Adrenal gland (tissue), 12 donors: ENCODE results near the gene ZNF672. TPM values are rescaled to one million over a fixed set of nuclear protein-coding genes. Genes with fewer than 3 reads are reported as not detected.

ENCODE experiments used
- DNase-seq, 7 donors: peaks; one replicate each; pipeline ENCODE4 v3.0.0-alpha.2; 2019 to 2020
- H3K27ac ChIP-seq, 5 donors: fragments of 200-600 bp; sonication (generic) in 4 of 5; 1 replicate in 3 of 5; 2 replicates in 2 of 5; pipeline versions ENCODE4 v1.5.1 to v1.8.0; 2016 to 2020; ENCODE audit warnings: mild to moderate bottlenecking in 1 of 5
- H3K27me3 ChIP-seq: fragments of 200-600 bp; 2 replicates; pipeline ENCODE4 v1.8.0; 2021
- H3K36me3 ChIP-seq, 2 donors: fragments of 200-600 bp; replicated peaks in 1 of 2; 1 replicate in 1 of 2; 2 replicates in 1 of 2; pipeline versions ENCODE4 v1.5.1 to v1.8.0; 2018 to 2022
- H3K4me1 ChIP-seq, 2 donors: fragments of 200-600 bp; replicated peaks in 1 of 2; 1 replicate in 1 of 2; 2 replicates in 1 of 2; pipeline versions ENCODE4 v1.5.1 to v1.8.0; 2018 to 2021
- H3K4me3 ChIP-seq, 4 donors: fragments of 200-600 bp; sonication (generic) in 3 of 4; one replicate each; pipeline ENCODE4 v1.5.1; 2016 to 2018
- H3K9me3 ChIP-seq, 3 donors: fragments of 200-600 bp; sonication (generic) in 1 of 3; replicated peaks in 1 of 3; 1 replicate in 2 of 3; 2 replicates in 1 of 3; pipeline versions ENCODE4 v1.5.1 to v1.8.0; 2016 to 2021
- POLR2A ChIP-seq, 2 donors: fragments of 450-650 bp; IDR thresholded peaks; one replicate each; pipeline ENCODE4 v1.6.1; 2017; ENCODE audit warnings: antibody characterized with exemption in 2 of 2, mild to moderate bottlenecking in 2 of 2, moderate library complexity in 1 of 2
- WGBS, 4 donors: extraction: QIAGEN DNeasy Blood & Tissue Kit in 2 of 4; methylation state at CpG; one replicate each; pipeline versions ENCODE4 v1.1.5 to v1.1.7; 2013 to 2017; 5-methylcytosine and 5-hydroxymethylcytosine counted together
- intact Hi-C, 2 donors: fragments of 100-400 bp; cut with DNase I; formaldehyde crosslinking; loops; one replicate each; pipeline versions ENCODE4 v1.14.1 to v1.15.0; 2022 to 2023
- polyA plus RNA-seq, 3 donors: library from polyadenylated mRNA; stranded (reverse); fragments of 200-250 nt in 2 of 3; fragments of 350-450 nt in 1 of 3; fragmentation: Illumina TruSeq in 1 of 3; extraction: RNeasy Lipid Tissue Mini Kit (QIAGEN cat#74804) in 1 of 3; gene quantifications; one replicate each; pipeline ENCODE4 v1.2.3, GENCODE V29; 2013 to 2014
- total RNA-seq, 9 donors: library from RNA; depleted of rRNA in 4 of 9; stranded (reverse); fragments of >200 nt in 4 of 9; fragments of 120-200 nt in 1 of 9; fragmentation: NEBNext Ultra II Directional in 1 of 9; extraction: Animal tissue kit (Norgen Biotek cat#: 25700) in 1 of 9; gene quantifications; one replicate each; pipeline versions ENCODE4 v1.1.0 to v1.2.4, GENCODE V29; 2013 to 2023
- TF ChIP-seq, protein P1 (sequence below), 6 experiments: fragments of 450-650 bp in 4 of 6; fragments of 200-600 bp in 2 of 6; sonication (generic) in 1 of 6; IDR thresholded peaks; 1 replicate in 5 of 6; 2 replicates in 1 of 6; pipeline versions ENCODE4 v1.5.1 to v1.8.0; 2016 to 2021; ENCODE audit warnings: antibody characterized with exemption in 6 of 6, mild to moderate bottlenecking in 2 of 6, moderate library complexity in 1 of 6
- donor health status: healthy with polysubstance abuse.
- donor health status: Bipolar disorder and iron deficiency.
- donor health status: DM: yes; HTN: yes; CAD: no.
- donor health status: DM: no; HTN: no; CAD: no.
- donor health status: DM: no; HTN: no; CAD: no.
- donor health status: DM: yes; HTN: yes; CAD: no.

The ZNF672 gene
- total and polyA plus RNA-seq, 12 donors: 9.5 to 47.5 (median 29.3) TPM

DNA sequence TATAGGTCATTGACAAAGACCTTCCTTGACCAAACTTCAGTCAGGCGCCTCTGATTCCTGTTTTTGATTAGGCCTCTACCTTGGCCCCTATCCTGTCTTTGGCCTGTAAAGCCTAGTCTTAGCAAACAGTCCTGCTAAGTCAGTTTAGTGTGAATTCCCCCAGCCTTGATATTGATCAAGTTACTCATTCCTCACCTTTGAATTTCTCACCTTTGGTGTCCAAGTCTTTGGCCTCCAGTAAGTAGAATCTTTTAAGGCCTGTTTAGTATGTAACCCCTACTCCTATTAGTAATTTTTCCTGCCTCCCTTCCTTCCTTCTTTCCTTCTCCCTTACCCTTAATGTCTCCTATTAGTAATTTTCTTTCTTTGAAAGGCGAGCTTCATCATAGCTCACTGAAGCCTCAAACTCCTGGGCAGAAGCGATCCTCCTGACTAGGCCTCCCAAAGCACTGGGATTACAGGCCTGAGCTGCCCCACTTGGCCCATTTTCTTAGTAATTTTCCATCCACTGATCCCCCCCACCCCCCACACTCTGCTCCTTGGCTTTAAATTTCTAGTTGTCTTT is 33.9 kb downstream of the ZNF672 start:
- WGBS, 4 donors: 97 to 99% (median 98%) methylated on average over 3 of the region's 3 CpGs
- no peak for TF ChIP-seq POLR2A (IDR thresholded peaks at IDR 0.05)
- TF ChIP-seq, protein P1, sequence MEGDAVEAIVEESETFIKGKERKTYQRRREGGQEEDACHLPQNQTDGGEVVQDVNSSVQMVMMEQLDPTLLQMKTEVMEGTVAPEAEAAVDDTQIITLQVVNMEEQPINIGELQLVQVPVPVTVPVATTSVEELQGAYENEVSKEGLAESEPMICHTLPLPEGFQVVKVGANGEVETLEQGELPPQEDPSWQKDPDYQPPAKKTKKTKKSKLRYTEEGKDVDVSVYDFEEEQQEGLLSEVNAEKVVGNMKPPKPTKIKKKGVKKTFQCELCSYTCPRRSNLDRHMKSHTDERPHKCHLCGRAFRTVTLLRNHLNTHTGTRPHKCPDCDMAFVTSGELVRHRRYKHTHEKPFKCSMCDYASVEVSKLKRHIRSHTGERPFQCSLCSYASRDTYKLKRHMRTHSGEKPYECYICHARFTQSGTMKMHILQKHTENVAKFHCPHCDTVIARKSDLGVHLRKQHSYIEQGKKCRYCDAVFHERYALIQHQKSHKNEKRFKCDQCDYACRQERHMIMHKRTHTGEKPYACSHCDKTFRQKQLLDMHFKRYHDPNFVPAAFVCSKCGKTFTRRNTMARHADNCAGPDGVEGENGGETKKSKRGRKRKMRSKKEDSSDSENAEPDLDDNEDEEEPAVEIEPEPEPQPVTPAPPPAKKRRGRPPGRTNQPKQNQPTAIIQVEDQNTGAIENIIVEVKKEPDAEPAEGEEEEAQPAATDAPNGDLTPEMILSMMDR (IDR thresholded peaks at IDR 0.05): no peak
- no peak overlapping the region for H3K27ac ChIP-seq

DNA sequence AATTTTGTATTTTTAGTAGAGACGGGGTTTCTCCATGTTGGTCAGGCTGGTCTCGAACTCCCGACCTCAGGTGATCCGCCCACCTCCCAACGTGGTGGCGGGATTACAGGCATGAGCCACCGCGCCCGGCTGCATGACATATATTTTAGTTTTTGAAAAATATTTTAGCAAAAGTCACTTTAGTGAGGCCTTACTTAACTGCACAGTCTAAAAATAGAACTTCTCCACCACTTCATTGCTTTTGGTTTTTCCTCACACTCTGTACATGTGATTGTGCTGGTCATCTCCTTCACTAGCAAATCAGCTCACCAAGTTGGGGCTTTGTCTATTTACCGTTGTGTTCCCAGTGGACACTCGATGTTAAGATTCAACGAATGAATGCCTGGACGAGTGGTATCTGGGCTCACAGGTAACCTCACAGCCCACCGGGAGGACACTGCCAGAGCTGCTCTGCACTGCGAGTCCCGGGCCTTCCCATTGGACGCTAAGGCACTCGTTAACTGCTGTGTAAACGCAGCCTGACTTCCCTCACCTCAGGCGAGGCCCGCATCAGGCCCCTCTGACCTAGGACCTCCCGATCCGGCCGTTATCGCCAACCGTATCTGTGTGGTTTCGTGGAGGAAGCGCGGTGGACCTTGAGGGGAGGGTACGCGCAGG is 34.9 kb downstream of the ZNF672 start:
- intact Hi-C loops: no loop called here
- Histone ChIP-seq H3K27me3 (no peaks in the 10 kb centered on the region), H3K4me1 (no peaks in the 10 kb centered on the region), H3K27ac (peak overlapping the region; percentile 76 to 97 (median 95)), H3K36me3 (no peaks in the 10 kb centered on the region), H3K4me3 (peak overlapping the region in 3 of 4 donors; percentile 27 to 63 (median 58)), H3K9me3 (no peaks in the 10 kb centered on the region)
- peak in 1 of 2 donors; percentile 40 for TF ChIP-seq POLR2A (IDR thresholded peaks at IDR 0.05)
- TF ChIP-seq, protein P1 (IDR thresholded peaks at IDR 0.05): no peak
- WGBS, 4 donors: 1 to 2% (median 1%) methylated on average over 20 to 31 of the region's 31 CpGs
- DNase-seq: peak; percentile 53 to 82 (median 65)

More for the DNA sequence above, 33.9 kb downstream of the ZNF672 start:
- peak overlapping the region in 1 of 4 donors; percentile 63 for H3K4me3 ChIP-seq
- H3K36me3 ChIP-seq: no peaks in the 10 kb centered on the region
- H3K9me3 ChIP-seq: no peaks in the 10 kb centered on the region
- H3K27me3 ChIP-seq: no peaks in the 10 kb centered on the region
- intact Hi-C loops: no loop called here
- DNase-seq: no peak
- H3K4me1 ChIP-seq: no peaks in the 10 kb centered on the region

DNA sequence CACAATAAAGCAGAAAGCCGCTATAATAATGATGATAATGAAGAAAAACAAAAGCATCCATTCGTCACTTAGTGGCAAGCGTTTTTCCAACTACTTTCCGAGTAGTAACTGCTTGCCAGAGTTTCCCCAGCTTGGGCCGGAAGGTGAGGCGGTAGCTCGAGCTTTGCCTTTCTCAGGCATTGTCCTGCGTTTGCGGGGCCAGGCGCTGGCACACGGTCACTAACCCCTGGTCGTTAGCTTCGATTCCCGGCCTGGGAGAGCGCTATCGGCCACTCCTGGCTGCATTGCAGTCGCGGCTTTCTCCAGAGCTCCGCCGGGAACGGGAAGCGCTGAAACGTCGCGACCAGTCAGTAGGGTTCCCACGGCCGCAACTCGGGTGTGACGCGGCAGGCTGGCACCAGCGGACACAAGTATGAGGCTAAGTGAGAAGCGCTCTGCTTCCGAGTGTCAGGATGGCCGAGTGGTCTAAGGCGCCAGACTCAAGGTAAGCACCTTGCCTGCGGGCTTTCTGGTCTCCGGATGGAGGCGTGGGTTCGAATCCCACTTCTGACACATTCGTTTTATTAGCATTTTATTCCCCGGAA is 35.5 kb downstream of the ZNF672 start:
- no peaks in the 10 kb centered on the region for H3K27me3 ChIP-seq
- intact Hi-C loops: no loop called here
- 0 to 1% (median 1%) methylated on average over 15 to 41 of the region's 41 CpGs for WGBS, 4 donors
- H3K9me3 ChIP-seq: no peaks in the 10 kb centered on the region
- peak; percentile 92 to 99 (median 96) for DNase-seq
- peak overlapping the region in 3 of 4 donors; percentile 27 to 63 (median 58) for H3K4me3 ChIP-seq
- H3K36me3 ChIP-seq: no peaks in the 10 kb centered on the region
- H3K4me1 ChIP-seq: no peaks in the 10 kb centered on the region
- peak; percentile 78 to 87 for TF ChIP-seq POLR2A (IDR thresholded peaks at IDR 0.05)
- TF ChIP-seq, protein P1 (IDR thresholded peaks at IDR 0.05): no peak
- peak overlapping the region; percentile 76 to 97 (median 95) for H3K27ac ChIP-seq

DNA sequence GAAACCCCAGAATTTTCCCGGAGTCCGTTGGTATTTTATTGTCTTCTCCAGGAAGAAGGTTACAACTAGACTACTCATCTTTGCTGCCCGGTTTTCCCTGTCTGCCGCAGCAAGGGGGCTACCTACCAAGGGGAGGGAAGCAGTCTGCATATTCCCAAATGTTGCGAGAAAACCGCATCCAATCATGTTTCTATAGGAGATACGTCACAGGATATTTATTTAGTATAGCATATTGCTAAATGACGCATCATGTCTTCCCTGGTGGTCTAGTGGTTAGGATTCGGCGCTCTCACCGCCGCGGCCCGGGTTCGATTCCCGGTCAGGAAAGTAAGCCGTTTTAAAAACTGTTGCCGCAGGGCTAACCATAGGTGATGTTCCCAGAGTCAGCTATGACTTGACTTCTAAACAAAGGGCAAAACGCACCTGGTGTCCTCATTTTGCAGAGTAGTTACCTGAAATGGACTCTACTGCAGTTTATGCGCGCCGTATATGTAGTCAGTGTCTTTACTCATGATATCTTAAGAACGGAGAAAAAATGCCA is 36.0 kb downstream of the ZNF672 start:
- intact Hi-C loops: no loop called here
- peak overlapping the region; percentile 76 to 97 (median 95) for H3K27ac ChIP-seq
- TF ChIP-seq POLR2A (IDR thresholded peaks at IDR 0.05): no peak
- TF ChIP-seq, protein P1 (IDR thresholded peaks at IDR 0.05): peak in 1 of 6 experiments; percentile 5

More for the DNA sequence above, 36.0 kb downstream of the ZNF672 start:
- no peaks in the 10 kb centered on the region for H3K36me3 ChIP-seq
- peak in 6 of 7 donors; percentile 66 to 94 (median 76) for DNase-seq
- no peaks in the 10 kb centered on the region for H3K4me1 ChIP-seq
- H3K27me3 ChIP-seq: no peaks in the 10 kb centered on the region
- H3K9me3 ChIP-seq: no peaks in the 10 kb centered on the region
- peak overlapping the region in 2 of 4 donors; percentile 58 to 63 for H3K4me3 ChIP-seq
- WGBS, 4 donors: 2 to 7% (median 5%) methylated on average over 13 to 23 of the region's 23 CpGs
